GM10847 (cell line): ENCODE data around the gene KMT2E.

ENCODE experiments used
- POLR2A ChIP-seq: IDR thresholded peaks from 2 replicates; pipeline ENCODE4 v1.6.1; 2011; ENCODE audit not compliant: insufficient read length; ENCODE audit errors: extremely low read depth

KMT2E gene

DNA sequence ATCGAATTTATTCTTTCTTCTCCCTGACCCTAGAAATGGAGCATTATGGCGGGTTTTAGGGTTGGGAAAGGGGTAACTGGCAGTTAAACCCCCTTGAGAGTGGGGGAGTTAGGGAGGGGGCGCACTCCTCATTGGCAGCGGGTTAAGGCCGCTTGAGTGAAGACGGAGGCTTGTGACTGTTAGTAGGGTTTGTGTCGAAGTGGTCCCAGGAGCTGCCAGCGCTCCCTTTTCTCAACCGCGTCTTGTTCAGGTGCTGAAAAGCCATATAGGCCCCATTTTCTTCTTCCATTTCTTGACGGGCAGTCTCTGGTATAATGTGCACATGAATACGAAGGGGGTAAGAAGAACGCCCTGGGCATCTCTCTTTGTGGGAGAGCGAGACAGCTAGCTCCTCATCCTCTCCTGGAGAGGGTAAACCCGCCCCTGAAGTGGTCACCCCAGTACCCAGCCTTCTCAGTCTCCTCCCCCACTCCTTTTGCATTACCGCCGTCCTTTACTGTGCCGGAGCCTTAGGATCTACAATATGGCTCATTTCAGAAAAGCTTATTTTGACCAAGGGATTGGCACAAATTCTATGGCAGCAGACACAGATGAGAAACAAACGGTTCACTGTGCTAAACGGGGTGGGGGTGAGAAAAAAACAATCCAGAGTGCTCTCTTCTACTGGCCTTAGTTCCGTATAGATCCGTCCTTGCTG lies 836 bp downstream of the KMT2E start:
- TF ChIP-seq POLR2A, result no peak

DNA sequence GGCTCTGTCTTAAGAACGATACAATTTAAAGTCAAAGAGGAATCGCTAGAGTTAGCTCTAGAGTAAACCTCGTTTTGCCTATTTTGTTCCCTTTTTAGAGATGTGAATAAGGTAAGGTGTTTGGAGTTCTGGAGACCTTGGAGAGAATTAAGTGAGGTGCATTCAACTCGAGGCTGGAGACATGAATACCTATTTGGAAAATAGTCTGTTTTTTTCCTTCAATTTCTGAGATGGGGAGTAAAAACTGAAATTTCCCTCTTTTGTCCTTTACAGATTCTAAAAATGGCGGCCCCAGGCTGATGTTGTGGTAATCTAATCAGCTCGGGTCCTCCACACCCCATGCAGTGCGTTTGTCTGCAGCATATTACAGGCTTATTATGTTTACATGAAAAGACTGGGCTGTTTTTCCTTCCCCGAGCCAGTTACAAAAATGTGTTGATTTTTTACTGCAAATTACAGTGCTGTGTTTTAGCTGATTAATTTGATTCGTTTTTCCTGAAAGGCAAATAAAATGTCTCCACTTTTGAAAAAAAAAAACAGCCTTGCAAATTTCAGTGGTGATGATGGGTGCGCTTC lies 1.5 kb downstream of the KMT2E start:
- no peak for TF ChIP-seq POLR2A

DNA sequence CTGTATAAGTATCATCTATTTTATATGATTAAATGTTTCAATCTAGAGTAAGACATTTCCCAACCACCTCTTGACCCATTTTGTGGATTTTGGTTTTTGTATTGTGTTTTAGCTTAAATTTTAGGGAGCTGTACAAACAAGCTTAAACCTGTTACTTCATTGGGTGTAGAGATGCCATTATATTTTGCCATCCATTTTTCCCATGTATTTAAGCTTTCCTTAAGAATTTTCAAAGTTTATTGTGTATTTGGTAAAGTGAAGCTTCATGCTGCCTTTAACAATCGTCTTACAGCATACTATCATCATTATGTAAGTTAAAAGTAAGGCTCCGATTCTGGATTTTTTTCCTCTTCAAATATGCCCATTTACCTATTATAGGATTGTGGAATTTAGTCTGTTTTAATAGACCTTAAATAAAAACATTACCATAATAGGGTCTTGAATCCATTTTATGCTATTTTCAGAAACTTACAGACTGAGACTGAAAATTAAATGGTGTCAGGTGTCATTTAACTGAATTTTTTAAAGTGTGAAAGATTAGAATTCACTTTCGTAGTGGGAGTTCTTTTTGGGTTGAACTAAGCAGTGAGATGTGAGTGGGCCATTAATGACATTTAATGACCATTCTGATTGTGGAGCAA lies 2.2 kb downstream of the KMT2E start:
- no peak for TF ChIP-seq POLR2A

DNA sequence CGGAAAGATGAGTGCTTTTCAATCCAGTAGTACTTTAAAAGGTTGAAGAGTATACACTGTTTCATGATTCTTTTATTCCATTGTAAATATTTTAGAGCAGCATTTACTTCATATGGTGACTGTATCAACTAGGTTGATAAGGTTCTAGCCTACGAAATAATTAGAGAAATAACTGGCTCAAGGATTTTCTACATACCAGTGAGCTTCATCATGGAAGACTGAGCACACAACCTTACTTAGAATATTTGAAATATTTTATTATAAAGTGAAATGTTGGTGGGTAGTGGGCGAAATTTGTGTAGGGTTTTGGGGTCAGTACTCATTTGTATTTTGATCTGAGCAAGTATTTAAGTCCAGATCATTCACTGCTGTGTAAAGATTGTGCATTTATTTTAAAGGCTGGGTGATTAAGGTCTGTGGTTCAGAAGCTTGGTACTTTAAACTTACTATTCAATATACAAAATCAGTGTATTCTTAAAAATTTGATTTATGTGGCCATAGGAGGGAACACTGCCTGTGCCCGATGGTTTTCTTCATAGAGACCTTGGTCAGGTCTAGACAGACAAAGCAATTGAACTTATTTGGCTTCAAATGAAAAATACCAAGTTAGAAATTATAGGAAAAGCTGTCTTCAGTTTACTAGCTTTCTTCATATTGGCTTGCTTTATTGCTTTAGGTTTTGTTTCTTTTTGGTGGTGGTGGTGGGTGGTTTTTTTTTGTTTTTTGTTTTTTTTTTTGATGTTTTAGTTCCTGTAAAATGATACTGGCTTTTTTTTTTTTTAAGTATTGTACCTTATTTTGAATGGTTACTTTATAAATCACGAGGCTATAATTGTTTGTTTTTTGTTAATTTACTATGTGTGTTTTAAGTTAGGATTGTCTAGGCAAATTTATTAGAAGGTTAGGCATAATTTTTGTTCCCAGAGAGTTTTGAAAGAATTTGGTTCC lies 3.0 kb downstream of the KMT2E start:
- TF ChIP-seq POLR2A, result no peak

DNA sequence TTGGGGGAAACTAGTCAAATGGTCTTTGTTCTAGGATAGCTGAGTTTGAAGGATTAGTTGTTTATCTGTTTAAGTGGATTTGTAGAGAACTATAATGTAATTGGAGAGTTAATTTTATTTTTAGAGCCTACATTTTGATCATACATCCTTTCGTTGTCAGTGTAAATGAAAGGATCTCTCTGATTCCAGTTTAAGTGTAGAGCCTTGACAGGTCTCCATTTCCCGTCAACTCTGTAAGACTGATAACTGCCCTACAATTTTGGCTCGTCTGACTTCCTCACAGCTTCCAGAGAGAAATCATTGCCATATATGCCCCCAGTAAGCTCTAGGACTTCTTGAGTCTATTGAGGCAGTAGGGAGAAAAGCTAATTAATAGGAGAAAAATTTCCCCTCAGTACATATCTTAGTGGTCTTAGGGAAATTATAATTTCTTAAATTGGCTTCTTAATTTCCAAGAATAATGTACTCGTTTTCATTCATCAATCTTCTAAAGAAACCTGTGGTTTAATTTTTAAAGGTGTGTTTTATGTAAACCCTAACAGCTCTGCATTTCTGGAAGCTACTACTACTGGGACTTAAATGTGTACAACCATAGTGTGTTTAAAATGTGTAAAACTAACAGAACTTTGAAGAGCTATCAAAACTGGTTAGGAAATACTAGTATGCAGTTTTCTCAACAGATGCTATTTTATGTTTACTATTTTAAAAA lies 3.8 kb downstream of the KMT2E start:
- TF ChIP-seq POLR2A, result no peak

DNA sequence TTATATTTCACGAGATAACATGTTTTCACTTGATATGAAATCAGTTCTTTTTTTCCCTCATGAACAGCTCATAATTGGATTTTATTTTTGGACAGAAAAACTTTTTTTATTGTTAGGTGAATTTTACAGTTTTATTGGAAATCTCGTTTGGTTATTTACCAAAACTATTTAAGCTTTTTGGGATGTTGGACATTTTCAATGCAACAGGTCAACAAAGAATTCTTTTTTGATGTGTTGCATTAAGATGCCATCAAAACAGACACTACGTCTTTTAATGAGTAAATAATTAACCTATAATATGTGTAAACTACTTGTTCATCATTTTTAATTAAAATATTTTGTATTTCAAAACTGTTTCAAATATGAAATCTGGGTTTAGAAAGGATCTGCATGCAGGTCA lies 5.3 kb downstream of the KMT2E start:
- TF ChIP-seq POLR2A, result no peak

DNA sequence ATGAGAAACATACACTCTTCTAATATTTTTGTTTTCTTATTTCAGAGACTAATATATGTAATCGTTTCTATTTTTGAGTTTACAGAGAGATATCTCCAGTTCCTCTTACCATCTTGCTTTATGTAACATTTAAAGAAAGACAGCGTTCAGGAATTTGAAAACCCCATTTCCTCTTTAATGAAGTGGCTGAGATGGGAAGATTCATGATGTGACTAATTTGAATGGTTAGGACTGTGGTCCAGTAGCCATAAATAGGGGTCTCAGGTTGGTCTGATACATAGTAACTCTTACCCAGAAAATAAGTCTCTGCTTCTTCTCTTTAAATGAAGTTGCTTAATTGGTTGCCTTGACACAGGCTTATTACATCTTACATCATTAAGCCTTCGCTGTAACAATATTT lies 6.9 kb downstream of the KMT2E start:
- no peak for TF ChIP-seq POLR2A

DNA sequence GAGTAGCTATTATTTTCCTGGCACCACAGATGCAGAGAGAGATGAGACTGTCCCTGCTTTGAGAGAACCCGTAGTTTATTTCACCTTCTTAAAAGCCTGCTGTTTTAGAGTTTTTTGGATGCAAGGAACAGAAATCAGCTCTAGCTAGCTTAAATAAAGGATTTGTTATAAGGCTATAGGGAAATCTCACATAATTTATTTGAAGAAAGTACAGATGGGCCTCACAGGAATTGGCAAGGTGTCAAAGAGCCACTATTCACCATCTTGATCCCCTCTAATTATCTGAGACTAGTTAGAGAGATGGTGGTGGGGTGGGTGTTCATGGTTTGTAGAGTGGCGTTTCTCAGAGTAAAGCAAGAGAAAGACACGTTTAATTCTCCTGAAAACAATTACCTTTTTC lies 7.3 kb downstream of the KMT2E start:
- TF ChIP-seq POLR2A, result no peak

DNA sequence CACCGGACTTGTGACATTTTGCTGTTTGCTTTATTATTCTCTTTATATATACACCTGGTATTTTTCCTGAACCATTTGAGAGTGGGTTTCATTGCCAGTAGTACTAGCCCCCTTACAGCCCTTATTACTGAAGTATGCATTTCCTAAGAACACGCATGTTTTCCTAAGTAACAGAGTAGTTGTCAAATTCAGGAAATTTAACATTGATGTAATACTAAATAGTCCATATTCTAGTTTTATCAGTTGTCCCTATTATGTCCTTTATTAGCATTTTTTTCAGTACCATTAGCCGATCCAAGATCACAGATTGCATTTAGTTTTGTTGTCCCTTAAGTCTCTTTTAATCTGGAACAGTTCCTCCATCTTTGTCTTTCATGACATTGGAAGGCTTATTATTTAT lies 8.0 kb downstream of the KMT2E start:
- no peak for TF ChIP-seq POLR2A

DNA sequence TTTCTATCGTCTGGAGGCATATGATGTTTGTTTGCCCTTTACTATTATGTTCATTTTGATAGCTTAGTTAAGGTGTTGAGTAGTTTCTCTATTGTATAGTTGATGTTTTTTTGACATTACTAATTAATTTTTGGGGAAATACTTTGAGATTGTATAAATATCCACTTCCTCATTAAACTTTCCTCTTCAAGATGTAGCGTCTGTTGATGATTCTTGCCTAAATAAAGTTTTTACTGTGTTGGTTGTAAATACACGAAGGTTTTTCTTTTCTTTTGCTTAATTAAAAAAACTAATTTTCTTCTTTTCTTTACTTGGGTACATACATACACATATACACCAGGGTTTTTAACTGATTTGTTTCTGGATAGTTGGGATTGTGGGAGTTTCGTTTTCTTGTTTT lies 8.5 kb downstream of the KMT2E start:
- no peak for TF ChIP-seq POLR2A

DNA sequence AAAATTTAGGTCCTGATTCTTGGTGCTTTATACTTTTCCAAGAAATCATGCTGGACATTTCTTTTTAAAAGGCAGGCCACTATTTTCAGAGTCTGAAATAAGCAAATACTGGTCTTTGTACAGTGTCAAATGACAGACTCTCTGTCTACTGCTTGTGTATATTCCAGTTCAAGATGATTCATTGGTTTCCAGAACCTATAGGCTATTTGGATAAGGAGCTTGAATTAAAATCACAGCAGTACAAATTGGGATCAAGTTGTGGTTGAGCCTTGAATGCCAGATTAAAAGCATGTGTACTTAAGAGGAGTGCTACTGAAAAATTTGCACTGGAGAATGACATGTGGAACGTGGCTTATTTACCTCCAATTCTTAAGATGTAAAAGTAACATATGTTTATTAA lies 10.7 kb downstream of the KMT2E start:
- no peak for TF ChIP-seq POLR2A

DNA sequence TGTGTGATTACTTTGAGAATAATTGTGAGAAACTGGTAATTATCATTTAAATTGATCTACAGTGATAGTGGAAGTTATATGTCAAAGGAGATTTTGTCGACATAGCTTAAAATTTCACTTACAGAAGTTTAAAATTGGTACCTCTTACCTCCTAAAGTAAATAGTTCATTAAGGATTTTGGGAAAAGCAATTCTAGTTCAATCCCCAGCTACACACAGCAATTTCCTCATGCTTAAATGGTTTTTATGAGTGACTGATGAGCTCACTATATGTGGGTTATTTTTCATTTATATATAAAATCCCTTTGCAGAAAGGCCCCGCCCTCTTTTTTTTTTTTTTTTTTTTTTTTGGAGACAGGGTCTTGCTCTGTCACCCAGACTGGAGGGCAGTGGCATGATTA lies 12.7 kb downstream of the KMT2E start:
- TF ChIP-seq POLR2A, result no peak

DNA sequence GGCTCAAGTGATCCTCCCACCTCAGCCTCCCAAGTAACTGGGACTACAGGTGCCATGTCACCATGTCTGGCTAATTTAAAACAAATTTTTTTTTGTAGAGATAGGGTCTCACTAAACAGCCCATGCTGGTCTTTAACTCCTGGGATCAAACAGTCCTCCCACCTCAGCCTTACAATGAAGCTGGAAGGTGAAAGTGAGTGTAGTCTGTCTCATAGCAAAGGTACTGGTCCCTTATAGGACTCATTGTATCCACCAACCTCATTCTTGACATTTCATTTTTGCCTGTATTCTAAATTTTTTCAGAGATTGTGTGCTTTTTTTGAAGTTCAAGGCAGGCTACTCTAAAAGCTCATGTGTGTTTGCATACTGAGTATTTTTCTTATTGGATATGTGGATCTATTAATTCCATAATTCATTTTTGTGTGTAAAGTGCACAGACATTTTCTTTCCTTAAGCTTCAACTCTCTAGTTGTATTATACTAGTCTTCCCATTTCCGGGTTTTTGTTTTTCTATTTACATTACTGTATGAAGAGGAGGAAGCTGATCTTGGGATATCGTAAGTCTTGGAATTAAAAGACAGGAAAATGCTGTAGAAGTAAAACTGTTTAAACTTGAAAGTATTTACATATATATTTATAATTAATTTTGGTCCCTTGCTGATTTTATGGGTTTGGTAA lies 13.3 kb downstream of the KMT2E start:
- TF ChIP-seq POLR2A, result no peak

DNA sequence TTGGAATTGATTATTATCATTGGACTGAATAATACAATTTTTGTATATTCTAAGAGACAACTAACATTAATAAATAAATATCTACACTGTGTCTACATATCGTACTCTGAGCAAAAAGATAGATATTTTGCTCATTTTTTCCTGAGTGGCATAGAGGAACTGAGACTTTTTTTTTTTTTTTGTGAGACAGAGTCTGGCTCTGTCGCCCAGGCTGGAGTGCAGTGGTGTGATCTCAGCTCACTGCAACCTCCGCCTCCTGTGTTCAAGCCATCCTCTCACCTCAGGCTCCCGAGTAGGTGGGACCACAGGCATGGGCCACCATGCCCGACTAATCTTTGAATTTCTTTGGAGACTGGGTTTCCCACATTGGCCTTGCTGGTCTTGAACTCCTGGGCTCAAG lies 14.0 kb downstream of the KMT2E start:
- no peak for TF ChIP-seq POLR2A
